ENCODE results near the gene TST.

DNA sequence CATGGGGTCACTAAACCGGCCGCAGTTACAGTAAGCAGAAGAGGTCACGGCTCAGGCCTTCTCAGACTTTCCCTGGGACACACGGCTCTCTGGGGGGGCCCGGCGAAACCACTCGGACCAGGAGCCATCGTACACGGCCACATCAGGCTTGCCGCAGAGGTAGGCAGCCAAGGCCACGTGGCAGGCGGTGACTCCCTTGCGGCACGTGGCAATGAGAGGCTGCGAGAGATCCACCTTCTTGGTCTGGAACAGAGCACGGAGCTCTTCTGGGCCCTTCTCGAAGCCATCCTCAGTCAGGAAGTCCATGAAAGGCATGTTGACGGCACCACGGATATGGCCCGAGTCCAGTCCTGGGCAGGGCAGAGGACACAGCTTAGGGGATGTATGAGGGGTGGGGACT is 8.3 kb downstream of the TST start:
- TF ChIP-seq, protein P1, sequence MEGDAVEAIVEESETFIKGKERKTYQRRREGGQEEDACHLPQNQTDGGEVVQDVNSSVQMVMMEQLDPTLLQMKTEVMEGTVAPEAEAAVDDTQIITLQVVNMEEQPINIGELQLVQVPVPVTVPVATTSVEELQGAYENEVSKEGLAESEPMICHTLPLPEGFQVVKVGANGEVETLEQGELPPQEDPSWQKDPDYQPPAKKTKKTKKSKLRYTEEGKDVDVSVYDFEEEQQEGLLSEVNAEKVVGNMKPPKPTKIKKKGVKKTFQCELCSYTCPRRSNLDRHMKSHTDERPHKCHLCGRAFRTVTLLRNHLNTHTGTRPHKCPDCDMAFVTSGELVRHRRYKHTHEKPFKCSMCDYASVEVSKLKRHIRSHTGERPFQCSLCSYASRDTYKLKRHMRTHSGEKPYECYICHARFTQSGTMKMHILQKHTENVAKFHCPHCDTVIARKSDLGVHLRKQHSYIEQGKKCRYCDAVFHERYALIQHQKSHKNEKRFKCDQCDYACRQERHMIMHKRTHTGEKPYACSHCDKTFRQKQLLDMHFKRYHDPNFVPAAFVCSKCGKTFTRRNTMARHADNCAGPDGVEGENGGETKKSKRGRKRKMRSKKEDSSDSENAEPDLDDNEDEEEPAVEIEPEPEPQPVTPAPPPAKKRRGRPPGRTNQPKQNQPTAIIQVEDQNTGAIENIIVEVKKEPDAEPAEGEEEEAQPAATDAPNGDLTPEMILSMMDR (IDR thresholded peaks at IDR 0.05): no peak
- TF ChIP-seq POLR2A (IDR thresholded peaks at IDR 0.05): no peak

Measured in esophagus squamous epithelium (tissue), 4 donors.